GM21576 (cell line): Measurements from ENCODE around the gene POLR2L.

Source experiments
- ATAC-seq: cut with Tn5 transposase; IDR thresholded peaks from one replicate; pipeline ENCODE4 v1.9.1; 2021; ENCODE audit warnings: mild to moderate bottlenecking, moderate library complexity; ENCODE audit not compliant: unreplicated experiment

POLR2L gene

GRCh38 chr11:842370-843002 lies at the start of gene POLR2L, which contains the start of gene TSPAN4:
Gene POLR2L, minus strand, starts transcription at chr11:842529. Its CDS starts 21 bp downstream, at chr11:842508.
Gene TSPAN4, plus strand, starts transcription at chr11:842852. Its CDS starts 7,453 bp downstream, at chr11:850305.
- ATAC-seq = peak; percentile 67

- ATAC-seq = no peak
These were observed 48.6 kb upstream of the POLR2L start for GRCh38 chr11:890794-891540.

DNA sequence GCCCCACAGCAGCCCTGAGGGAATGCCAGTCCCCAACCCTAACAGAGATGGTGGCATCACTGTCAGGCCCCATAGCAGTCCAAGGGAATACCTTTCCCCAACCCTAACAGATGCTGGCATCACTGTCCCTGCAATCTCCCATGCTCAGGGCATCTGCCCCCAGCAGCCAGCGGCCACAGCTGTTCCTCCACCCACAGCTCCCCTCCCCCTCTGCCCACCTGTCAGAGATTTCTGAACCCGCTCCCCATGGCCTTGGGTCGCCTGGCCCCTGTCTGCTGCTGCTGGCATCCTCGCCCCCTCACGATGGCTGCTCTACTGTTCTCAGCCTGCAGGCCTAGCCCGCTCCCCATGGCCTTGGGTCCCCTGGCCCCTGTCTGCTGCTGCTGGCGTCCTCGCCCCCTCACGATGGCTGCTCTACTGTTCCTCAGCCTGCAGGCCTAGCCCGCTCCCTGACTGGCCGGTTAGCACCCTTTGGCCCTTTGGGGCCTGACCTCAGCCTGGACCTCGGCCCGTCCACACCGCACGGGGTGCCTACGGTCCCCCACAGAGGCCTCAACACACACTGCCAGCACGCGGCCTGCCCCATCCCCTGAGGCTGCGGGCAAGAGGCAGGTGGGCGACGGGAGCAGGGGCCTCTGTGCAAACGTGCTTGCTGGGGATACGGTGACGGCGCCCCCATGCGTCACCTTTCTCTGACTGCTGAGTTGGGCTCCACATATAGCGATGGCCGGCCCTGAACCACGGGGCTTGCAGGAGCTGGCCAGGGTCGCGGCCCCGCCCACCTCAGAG lies 47.6 kb upstream of the POLR2L start:
- ATAC-seq = no peak

- no peak for ATAC-seq
These were observed 46.9 kb upstream of the POLR2L start for GRCh38 chr11:889257-889656.

- ATAC-seq = no peak
These were observed 46.2 kb upstream of the POLR2L start for GRCh38 chr11:888310-889212.

- ATAC-seq = no peak
These were observed 45.3 kb upstream of the POLR2L start for GRCh38 chr11:887589-887988.

DNA sequence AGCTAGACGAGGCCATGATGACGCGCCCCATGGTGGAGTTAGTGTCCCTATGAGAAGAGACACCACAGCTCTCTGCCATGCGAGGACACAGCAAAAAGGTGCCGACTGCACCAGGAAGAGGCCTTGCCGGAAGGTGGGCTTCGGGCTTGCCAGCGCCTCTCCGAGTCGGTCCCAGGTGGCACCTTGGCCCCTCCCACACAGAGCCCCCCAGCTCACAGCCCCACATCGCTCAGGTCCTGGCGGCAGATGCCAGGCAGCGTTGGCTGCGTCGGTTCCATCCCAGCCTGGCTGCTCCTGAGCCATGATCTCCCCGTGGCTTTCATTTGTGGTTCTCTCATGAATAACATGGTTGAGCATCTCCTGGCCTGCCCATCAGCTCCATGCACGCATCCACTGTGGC lies 44.2 kb upstream of the POLR2L start:
- ATAC-seq = no peak

- ATAC-seq = no peak
These were observed 42.3 kb upstream of the POLR2L start for GRCh38 chr11:884578-885070.

GRCh38 chr11:883527-883926 lies 41.2 kb upstream of the POLR2L start:
- no peak for ATAC-seq

DNA sequence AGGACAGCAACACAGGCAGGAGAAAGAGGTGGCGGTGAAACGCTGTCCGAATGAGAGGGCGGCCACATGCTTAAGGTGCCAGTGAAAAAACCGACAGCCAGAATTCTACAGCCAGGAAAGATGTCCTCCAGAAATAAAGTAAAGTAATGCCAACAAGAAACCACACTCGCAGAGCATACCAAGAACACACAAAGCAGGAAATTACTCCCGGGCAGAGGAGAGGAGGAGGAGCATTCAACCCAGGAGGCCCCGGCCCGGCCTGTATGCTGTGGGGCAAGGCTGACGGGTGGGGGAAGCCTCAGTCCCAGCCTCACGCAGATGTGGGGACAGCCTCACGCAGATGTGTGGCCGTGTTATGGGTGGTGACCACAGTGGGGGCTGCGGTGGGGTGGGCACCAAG lies 40.3 kb upstream of the POLR2L start:
- ATAC-seq = no peak

- ATAC-seq = no peak
These were observed 38.1 kb upstream of the POLR2L start for GRCh38 chr11:880447-880846.

DNA sequence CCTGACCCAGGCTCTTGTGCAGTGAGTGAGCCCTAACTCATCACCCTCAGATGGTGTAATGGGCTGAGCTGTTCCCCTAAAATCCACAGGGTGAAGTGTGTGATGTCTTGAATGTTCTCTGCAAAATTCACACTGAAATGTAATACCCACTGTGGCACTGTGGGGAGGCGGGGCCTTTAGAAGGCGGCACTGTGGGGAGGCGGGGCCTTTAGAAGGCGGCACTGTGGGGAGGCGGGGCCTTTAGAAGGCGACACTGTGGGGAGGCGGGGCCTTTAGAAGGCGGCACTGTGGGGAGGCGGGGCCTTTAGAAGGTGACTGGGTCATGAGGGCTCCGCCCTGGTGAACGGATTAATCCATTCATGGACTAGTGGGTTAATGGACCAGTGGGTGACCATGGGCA lies 35.2 kb upstream of the POLR2L start:
- ATAC-seq = no peak

- ATAC-seq = no peak
These were observed 34.2 kb upstream of the POLR2L start for GRCh38 chr11:876545-876944.

DNA sequence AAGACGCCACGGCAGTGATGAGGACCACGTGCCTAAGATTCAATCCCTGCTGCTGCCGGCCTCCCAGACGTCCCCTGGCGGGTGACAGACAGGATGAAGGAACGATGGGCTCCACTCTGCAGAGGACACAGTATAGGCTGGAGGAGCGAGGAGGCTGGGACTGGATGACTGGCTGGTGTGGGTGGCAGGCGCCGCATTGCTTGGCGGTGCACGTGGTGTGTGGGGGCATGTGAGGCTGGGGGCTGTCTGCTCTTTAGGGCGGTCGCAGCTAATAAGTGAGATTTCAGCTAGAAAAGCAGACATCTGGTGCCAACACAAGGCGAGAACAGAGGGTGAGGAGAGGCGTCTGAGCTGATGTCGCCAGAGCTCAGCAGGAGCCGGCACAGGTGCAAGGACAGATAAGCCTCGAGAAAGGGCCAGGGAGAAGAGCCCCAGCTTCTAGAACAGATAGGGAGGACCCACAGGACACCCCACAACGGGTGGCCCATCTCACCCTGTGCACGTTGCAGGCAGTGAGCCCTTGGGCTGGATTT lies 33.5 kb upstream of the POLR2L start:
- no peak for ATAC-seq

GRCh38 chr11:875203-875602 lies 32.9 kb upstream of the POLR2L start:
- ATAC-seq = no peak

GRCh38 chr11:873706-874105 lies 31.4 kb upstream of the POLR2L start:
- ATAC-seq = no peak

DNA sequence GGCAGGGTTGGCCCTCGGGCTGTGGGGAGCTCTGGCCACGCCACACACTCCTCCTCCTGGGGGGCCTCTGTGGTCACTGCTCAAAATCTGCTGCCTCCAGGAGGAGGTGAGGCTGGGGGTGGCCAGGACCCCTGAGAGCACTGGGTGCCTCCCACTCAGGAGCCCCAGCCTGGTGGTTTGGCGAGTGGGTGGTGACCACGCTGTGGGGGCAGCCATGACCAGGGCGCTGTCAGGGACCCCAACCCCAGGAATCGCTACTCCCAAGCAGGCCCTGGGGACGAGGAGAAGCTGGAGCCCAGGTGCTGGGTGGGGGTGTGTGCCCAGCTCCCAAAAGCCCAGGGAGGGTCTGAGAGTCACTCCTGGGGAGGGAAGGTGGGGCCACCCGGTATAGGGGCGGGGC lies 30.5 kb upstream of the POLR2L start:
- no peak for ATAC-seq

- ATAC-seq = no peak
These were observed 29.1 kb upstream of the POLR2L start for GRCh38 chr11:871472-871871.

- ATAC-seq = no peak
These were observed 28.1 kb upstream of the POLR2L start for GRCh38 chr11:870418-870817.

DNA sequence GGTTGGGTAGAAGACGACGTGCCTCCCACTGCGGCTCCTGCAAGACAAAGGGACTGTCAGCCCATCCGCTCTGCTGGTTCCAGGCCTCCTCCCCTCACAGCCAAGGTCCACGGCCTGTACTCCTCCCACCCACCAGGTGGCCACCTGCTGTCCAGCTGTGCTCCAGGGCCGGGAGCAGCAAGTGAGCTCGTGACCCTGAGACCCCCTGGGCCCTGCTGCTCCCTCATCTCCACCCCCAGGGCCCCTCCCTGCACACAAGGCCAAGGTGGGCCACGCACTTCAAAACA lies 27.7 kb upstream of the POLR2L start:
- no peak for ATAC-seq
